WTC11 (cell line): ENCODE measurements around the gene CLCC1. TPM values are rescaled to one million over a fixed set of nuclear protein-coding genes. Genes with fewer than 3 reads are reported as not detected.
A peak's percentile ranks its signal among the peaks of the same experiment; 100 is the strongest.

Source experiments
- ATAC-seq: fragments of 200-7000 bp; cut with Tn5 transposase; 2 replicates; pipeline ENCODE4 v1.10.0; 2021; ENCODE audit warnings: mild to moderate bottlenecking, moderate library complexity
- CTCF ChIA-PET: fragments of 300-600 bp; sonication (Branson Sonifier 250); formaldehyde crosslinking; loops from one replicate; lab custom pipeline; 2021; ENCODE audit warnings: antibody characterized with exemption; lab: Charles Lee
- POLR2A ChIA-PET: fragments of 350-600 bp; sonication (Branson Sonifier 250); formaldehyde crosslinking; loops from one replicate; lab custom pipeline; 2021; ENCODE audit warnings: antibody characterized with exemption; lab: Charles Lee
- DNase-seq: peaks from one replicate; pipeline ENCODE4 v3.0.0; 2021; ENCODE audit warnings: low spot score
- H3K27ac Mint-ChIP-seq: 2 replicates; pipeline ENCODE4 v1.8.0; 2021; ENCODE audit warnings: mixed read lengths
- H3K27me3 Mint-ChIP-seq: 2 replicates; pipeline ENCODE4 v1.8.0; 2021; ENCODE audit warnings: low read depth, mild to moderate bottlenecking, moderate library complexity, mixed read lengths
- H3K36me3 Mint-ChIP-seq: 2 replicates; pipeline ENCODE4 v1.8.0; 2021; ENCODE audit warnings: mixed read lengths
- H3K4me1 Mint-ChIP-seq: 2 replicates; pipeline ENCODE4 v1.8.0; 2022; ENCODE audit warnings: mixed read lengths
- H3K4me3 Mint-ChIP-seq: 2 replicates; pipeline ENCODE4 v1.8.0; 2021; ENCODE audit warnings: mild to moderate bottlenecking, moderate library complexity, mixed read lengths
- H3K9me3 Mint-ChIP-seq: 2 replicates; pipeline ENCODE4 v1.8.0; 2021; ENCODE audit warnings: mixed read lengths
- ARID4B ChIP-seq: sonication (generic); formaldehyde crosslinking; IDR thresholded peaks from 2 replicates; pipeline ENCODE4 v1.8.0; 2023; ENCODE audit warnings: missing genetic modification reagents, mild to moderate bottlenecking, borderline replicate concordance
- CBFB ChIP-seq: sonication (generic); formaldehyde crosslinking; IDR thresholded peaks from 2 replicates; pipeline ENCODE4 v1.8.1; 2022; ENCODE audit warnings: mild to moderate bottlenecking, low read depth, missing genetic modification reagents
- CREB1 ChIP-seq: sonication (generic); formaldehyde crosslinking; IDR thresholded peaks from 2 replicates; pipeline ENCODE4 v1.8.0; 2023; ENCODE audit warnings: mild to moderate bottlenecking, missing genetic modification reagents
- EMX1 ChIP-seq: fragments of 250-450 bp; sonication (Bioruptor Pico); IDR thresholded peaks from 2 replicates; pipeline ENCODE4 v1.8.0; 2021; ENCODE audit warnings: mild to moderate bottlenecking
- ESRRA ChIP-seq: sonication (generic); formaldehyde crosslinking; IDR thresholded peaks from 2 replicates; pipeline ENCODE4 v1.8.1; 2022; ENCODE audit warnings: mild to moderate bottlenecking, missing genetic modification reagents, borderline replicate concordance
- FOXP1 ChIP-seq: sonication (generic); formaldehyde crosslinking; IDR thresholded peaks from 2 replicates; pipeline ENCODE4 v1.8.0; 2022; ENCODE audit warnings: missing genetic modification reagents, mild to moderate bottlenecking, moderate library complexity, borderline replicate concordance
- GABPB1 ChIP-seq: sonication (generic); formaldehyde crosslinking; IDR thresholded peaks from 2 replicates; pipeline ENCODE4 v1.8.1; 2023; ENCODE audit warnings: mild to moderate bottlenecking, missing genetic modification reagents
- NFYB ChIP-seq: sonication (generic); formaldehyde crosslinking; conservative IDR thresholded peaks from 2 replicates; pipeline ENCODE4 v1.8.0; 2022; ENCODE audit warnings: low read depth, missing genetic modification reagents
- NR1H2 ChIP-seq: sonication (generic); formaldehyde crosslinking; IDR thresholded peaks from 2 replicates; pipeline ENCODE4 v1.9.0; 2021; ENCODE audit warnings: mild to moderate bottlenecking, moderate library complexity, missing genetic modification reagents
- NR3C1 ChIP-seq: sonication (generic); formaldehyde crosslinking; conservative IDR thresholded peaks from 2 replicates; pipeline ENCODE4 v1.8.1; 2023; ENCODE audit warnings: low read depth, mild to moderate bottlenecking, missing genetic modification reagents
- RELA ChIP-seq: sonication (generic); formaldehyde crosslinking; IDR thresholded peaks from 2 replicates; pipeline ENCODE4 v1.8.1; 2022; ENCODE audit warnings: missing genetic modification reagents, mild to moderate bottlenecking, borderline replicate concordance
- RORB ChIP-seq: fragments of 250-450 bp; sonication (Bioruptor Pico); IDR thresholded peaks from 2 replicates; pipeline ENCODE4 v1.9.0; 2021; ENCODE audit warnings: mild to moderate bottlenecking
- SP1 ChIP-seq: sonication (generic); formaldehyde crosslinking; conservative IDR thresholded peaks from 2 replicates; pipeline ENCODE4 v1.8.1; 2022; ENCODE audit warnings: missing genetic modification reagents
- TEAD4 ChIP-seq: sonication (generic); formaldehyde crosslinking; IDR thresholded peaks from 2 replicates; pipeline ENCODE4 v1.8.0; 2022; ENCODE audit warnings: mild to moderate bottlenecking, missing genetic modification reagents
- USF2 ChIP-seq: sonication (generic); formaldehyde crosslinking; IDR thresholded peaks from 2 replicates; pipeline ENCODE4 v1.8.1; 2023; ENCODE audit warnings: mild to moderate bottlenecking, missing genetic modification reagents, moderate library complexity
- ZNF121 ChIP-seq: sonication (generic); formaldehyde crosslinking; IDR thresholded peaks from 2 replicates; pipeline ENCODE4 v1.8.0; 2023; ENCODE audit warnings: missing genetic modification reagents
- ZNF138 ChIP-seq: sonication (generic); formaldehyde crosslinking; conservative IDR thresholded peaks from 2 replicates; pipeline ENCODE4 v1.8.1; 2022; ENCODE audit warnings: mild to moderate bottlenecking, moderate library complexity, missing genetic modification reagents
- ZNF219 ChIP-seq: sonication (generic); formaldehyde crosslinking; IDR thresholded peaks from 2 replicates; pipeline ENCODE4 v1.8.0; 2023; ENCODE audit warnings: missing genetic modification reagents, mild to moderate bottlenecking, borderline replicate concordance
- ZNF396 ChIP-seq: fragments of 250-450 bp; sonication (Bioruptor Pico); IDR thresholded peaks from 2 replicates; pipeline ENCODE4 v1.8.0; 2021; ENCODE audit warnings: mild to moderate bottlenecking, moderate library complexity, borderline replicate concordance
- ZNF423 ChIP-seq: fragments of 250-450 bp; sonication (Bioruptor Pico); IDR thresholded peaks from 2 replicates; pipeline ENCODE4 v2.1.2; 2022; ENCODE audit warnings: mild to moderate bottlenecking, moderate library complexity
- total RNA-seq: library from RNA; stranded (reverse); gene quantifications from 3 replicates; pipeline ENCODE4 v1.2.3, GENCODE V29; 2021
- TF ChIP-seq, protein P1 (sequence below): sonication (generic); formaldehyde crosslinking; IDR thresholded peaks from 2 replicates; pipeline ENCODE4 v1.8.1; 2022; ENCODE audit warnings: low read depth, mild to moderate bottlenecking, moderate library complexity, missing genetic modification reagents, borderline replicate concordance
- TF ChIP-seq, protein P2 (sequence below): sonication (generic); formaldehyde crosslinking; IDR thresholded peaks from 2 replicates; pipeline ENCODE4 v1.8.0; 2022; ENCODE audit warnings: missing genetic modification reagents
- TF ChIP-seq, protein P3 (sequence below): fragments of 250-450 bp; sonication (Bioruptor Pico); IDR thresholded peaks from 2 replicates; pipeline ENCODE4 v2.1.2; 2022; ENCODE audit warnings: mild to moderate bottlenecking, moderate library complexity

CLCC1 gene
- total RNA-seq, 1 experiment from 2014 or later, result 25.1 TPM

DNA sequence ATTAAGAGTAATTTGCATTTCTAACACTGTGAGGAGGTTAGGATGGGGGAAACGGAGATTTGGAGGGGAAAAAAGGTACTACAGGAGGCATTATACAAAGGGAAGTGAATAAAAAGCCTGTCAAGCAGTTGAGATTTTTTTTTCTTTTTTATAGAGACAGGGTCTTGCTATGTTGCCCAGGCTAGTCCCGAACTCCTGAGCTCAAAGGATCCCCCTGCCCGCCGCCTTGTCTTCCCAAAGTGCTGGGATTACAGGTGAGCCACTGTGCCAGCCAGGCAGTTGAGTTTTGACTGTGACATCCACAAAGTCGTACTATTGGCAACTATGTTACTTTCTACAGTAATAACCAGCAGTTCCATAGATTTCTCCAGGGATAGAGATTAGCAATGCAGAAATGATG is 2.6 kb downstream of the CLCC1 start:
- ATAC-seq, result no peak
- no peak overlapping the region for H3K27ac Mint-ChIP-seq
- no peak for DNase-seq
- H3K4me3 Mint-ChIP-seq, result no peak overlapping the region
- no peaks in the 10 kb centered on the region for H3K9me3 Mint-ChIP-seq
- ChIA-PET CTCF (interaction anchor here (0.9 kb wide), 1 partner anchor 152 kb away, joined by 3 read pairs; a partner anchor contains a TSS), POLR2A (no interaction called here)
- no peaks in the 10 kb centered on the region for H3K27me3 Mint-ChIP-seq
- peaks cover 2% of the 10 kb centered on the region; the same call in 1 of the 2 replicates for H3K36me3 Mint-ChIP-seq
- H3K4me1 Mint-ChIP-seq, result peaks cover 25% of the 10 kb centered on the region
- TF ChIP-seq EMX1 (CRISPR knock-in tag), result no peak
- peak; percentile 72 for TF ChIP-seq ZNF121
- no peak for TF ChIP-seq GABPB1 (CRISPR knock-in tag)
- no peak for TF ChIP-seq FOXP1 (CRISPR knock-in tag)

DNA sequence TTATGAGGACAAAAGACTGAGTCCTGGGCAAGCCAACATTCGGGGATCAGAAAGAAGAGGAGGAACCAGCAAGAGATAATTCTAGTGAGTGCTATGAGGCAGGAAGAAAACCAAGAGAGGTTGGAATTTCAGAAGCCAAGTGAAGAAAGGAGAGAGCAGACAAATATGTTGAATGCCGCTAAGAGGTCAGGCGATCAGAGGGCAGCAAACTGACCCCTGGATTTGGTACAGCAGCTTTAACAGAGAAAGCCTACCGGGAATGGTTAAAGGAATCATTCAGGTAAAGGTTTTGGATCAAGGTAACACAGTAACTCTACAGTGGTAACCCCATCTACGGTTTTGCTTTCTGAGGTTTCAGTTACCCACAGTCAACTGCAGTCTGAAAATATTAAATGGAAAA is 5.4 kb downstream of the CLCC1 start:
- peaks cover 18% of the 10 kb centered on the region for H3K36me3 Mint-ChIP-seq
- H3K4me3 Mint-ChIP-seq, result no peak overlapping the region
- DNase-seq (no peak), ATAC-seq (no peak)
- no peaks in the 10 kb centered on the region for H3K9me3 Mint-ChIP-seq
- ChIA-PET CTCF (no interaction called here), POLR2A (no interaction called here)
- H3K27ac Mint-ChIP-seq, result peak overlapping the region; percentile 72
- peaks cover 36% of the 10 kb centered on the region for H3K4me1 Mint-ChIP-seq
- no peaks in the 10 kb centered on the region for H3K27me3 Mint-ChIP-seq
- no peak for TF ChIP-seq NR3C1 (CRISPR knock-in tag)
- TF ChIP-seq CREB1 (CRISPR knock-in tag), result no peak
- no peak for TF ChIP-seq RELA
- TF ChIP-seq SP1 (CRISPR knock-in tag), result no peak
- no peak for TF ChIP-seq ZNF138 (CRISPR knock-in tag)
- TF ChIP-seq ZNF423 (CRISPR knock-in tag), result no peak
- TF ChIP-seq, protein P1, sequence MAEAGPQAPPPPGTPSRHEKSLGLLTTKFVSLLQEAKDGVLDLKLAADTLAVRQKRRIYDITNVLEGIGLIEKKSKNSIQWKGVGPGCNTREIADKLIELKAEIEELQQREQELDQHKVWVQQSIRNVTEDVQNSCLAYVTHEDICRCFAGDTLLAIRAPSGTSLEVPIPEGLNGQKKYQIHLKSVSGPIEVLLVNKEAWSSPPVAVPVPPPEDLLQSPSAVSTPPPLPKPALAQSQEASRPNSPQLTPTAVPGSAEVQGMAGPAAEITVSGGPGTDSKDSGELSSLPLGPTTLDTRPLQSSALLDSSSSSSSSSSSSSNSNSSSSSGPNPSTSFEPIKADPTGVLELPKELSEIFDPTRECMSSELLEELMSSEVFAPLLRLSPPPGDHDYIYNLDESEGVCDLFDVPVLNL (CRISPR knock-in tag), result no peak
- TF ChIP-seq CBFB (CRISPR knock-in tag), result no peak
- TF ChIP-seq, protein P2, sequence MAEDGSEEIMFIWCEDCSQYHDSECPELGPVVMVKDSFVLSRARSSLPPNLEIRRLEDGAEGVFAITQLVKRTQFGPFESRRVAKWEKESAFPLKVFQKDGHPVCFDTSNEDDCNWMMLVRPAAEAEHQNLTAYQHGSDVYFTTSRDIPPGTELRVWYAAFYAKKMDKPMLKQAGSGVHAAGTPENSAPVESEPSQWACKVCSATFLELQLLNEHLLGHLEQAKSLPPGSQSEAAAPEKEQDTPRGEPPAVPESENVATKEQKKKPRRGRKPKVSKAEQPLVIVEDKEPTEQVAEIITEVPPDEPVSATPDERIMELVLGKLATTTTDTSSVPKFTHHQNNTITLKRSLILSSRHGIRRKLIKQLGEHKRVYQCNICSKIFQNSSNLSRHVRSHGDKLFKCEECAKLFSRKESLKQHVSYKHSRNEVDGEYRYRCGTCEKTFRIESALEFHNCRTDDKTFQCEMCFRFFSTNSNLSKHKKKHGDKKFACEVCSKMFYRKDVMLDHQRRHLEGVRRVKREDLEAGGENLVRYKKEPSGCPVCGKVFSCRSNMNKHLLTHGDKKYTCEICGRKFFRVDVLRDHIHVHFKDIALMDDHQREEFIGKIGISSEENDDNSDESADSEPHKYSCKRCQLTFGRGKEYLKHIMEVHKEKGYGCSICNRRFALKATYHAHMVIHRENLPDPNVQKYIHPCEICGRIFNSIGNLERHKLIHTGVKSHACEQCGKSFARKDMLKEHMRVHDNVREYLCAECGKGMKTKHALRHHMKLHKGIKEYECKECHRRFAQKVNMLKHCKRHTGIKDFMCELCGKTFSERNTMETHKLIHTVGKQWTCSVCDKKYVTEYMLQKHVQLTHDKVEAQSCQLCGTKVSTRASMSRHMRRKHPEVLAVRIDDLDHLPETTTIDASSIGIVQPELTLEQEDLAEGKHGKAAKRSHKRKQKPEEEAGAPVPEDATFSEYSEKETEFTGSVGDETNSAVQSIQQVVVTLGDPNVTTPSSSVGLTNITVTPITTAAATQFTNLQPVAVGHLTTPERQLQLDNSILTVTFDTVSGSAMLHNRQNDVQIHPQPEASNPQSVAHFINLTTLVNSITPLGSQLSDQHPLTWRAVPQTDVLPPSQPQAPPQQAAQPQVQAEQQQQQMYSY, result no peak
- TF ChIP-seq ARID4B, result no peak
- no peak for TF ChIP-seq NR1H2 (CRISPR knock-in tag)
- TF ChIP-seq TEAD4 (CRISPR knock-in tag), result no peak
- TF ChIP-seq, protein P3, sequence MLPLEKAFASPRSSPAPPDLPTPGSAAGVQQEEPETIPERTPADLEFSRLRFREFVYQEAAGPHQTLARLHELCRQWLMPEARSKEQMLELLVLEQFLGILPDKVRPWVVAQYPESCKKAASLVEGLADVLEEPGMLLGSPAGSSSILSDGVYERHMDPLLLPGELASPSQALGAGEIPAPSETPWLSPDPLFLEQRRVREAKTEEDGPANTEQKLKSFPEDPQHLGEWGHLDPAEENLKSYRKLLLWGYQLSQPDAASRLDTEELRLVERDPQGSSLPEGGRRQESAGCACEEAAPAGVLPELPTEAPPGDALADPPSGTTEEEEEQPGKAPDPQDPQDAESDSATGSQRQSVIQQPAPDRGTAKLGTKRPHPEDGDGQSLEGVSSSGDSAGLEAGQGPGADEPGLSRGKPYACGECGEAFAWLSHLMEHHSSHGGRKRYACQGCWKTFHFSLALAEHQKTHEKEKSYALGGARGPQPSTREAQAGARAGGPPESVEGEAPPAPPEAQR, result no peak
- TF ChIP-seq RORB (CRISPR knock-in tag), result no peak
- no peak for TF ChIP-seq ZNF219 (CRISPR knock-in tag)
- TF ChIP-seq ESRRA (CRISPR knock-in tag), result no peak
- TF ChIP-seq NFYB, result no peak
- no peak for TF ChIP-seq USF2 (CRISPR knock-in tag)
- no peak for TF ChIP-seq ZNF396 (CRISPR knock-in tag)
